Upper lobe of left lung (tissue), 4 donors: Measurements from ENCODE around the gene TMEM184B.

Experiments used
- CTCF ChIP-seq, 6 experiments: fragments of 450-650 bp in 4 of 6; fragments of 200-600 bp in 2 of 6; sonication (generic) in 2 of 6; IDR thresholded peaks; one replicate each; pipeline ENCODE4 v1.5.1; 2016 to 2019; ENCODE audit warnings: antibody characterized with exemption in 6 of 6
- EP300 ChIP-seq, 4 donors: sonication (generic); formaldehyde crosslinking; IDR thresholded peaks; one replicate each; pipeline ENCODE4 v1.5.1; 2017; ENCODE audit warnings: antibody characterized with exemption in 4 of 4, control low read depth in 2 of 4
- POLR2A ChIP-seq, 4 donors: fragments of 450-650 bp; IDR thresholded peaks; one replicate each; pipeline ENCODE4 v1.5.1; 2016 to 2017; ENCODE audit warnings: antibody characterized with exemption in 4 of 4, mild to moderate bottlenecking in 2 of 4
- POLR2AphosphoS5 ChIP-seq, 2 donors: sonication (generic); formaldehyde crosslinking; IDR thresholded peaks; one replicate each; pipeline ENCODE4 v1.5.1; 2017; ENCODE audit warnings: antibody characterized with exemption in 2 of 2

- TF ChIP-seq POLR2A (IDR thresholded peaks at IDR 0.05) (no peak), CTCF (IDR thresholded peaks at IDR 0.05) (no peak), POLR2AphosphoS5 (IDR thresholded peaks at IDR 0.05) (no peak), EP300 (IDR thresholded peaks at IDR 0.05) (no peak)
These were observed 27.6 kb upstream of the TMEM184B start for GRCh38 chr22:38300197-38300945.
